Fibroblast of lung (primary cell): ENCODE data around the gene UNC5A.

ENCODE experiments used
- EZH2 ChIP-seq: IDR thresholded peaks from 2 replicates; pipeline ENCODE4 v1.5.1; 2012; ENCODE audit warnings: low read length, control low read depth, mild to moderate bottlenecking; ENCODE audit errors: missing control alignments
- TF ChIP-seq, protein P1 (sequence below), 2 donors: IDR thresholded peaks in 1 of 2; conservative IDR thresholded peaks in 1 of 2; 1 replicate in 1 of 2; 2 replicates in 1 of 2; pipeline ENCODE4 v1.5.1; 2011 to 2012; ENCODE audit warnings: low read length in 2 of 2, control low read depth in 1 of 2, inconsistent platforms in 1 of 2, low read depth in 1 of 2, mild to moderate bottlenecking in 1 of 2

DNA sequence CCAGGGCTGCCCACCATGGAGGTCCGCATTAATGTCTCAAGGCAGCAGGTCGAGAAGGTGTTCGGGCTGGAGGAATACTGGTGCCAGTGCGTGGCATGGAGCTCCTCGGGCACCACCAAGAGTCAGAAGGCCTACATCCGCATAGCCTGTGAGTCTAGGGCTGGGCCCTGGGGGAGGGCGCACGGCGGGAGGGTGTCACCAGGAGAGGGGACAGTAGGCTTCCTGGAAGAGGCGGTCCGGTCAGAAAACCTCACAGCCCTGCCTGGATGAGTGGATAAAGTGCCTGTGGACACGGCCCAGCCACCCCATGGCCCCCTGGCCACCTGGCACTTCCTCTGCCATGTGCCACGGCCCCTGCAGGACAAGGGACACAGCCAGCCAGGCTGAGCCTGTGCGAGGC is 57.8 kb downstream of the UNC5A start:
- TF ChIP-seq, protein P1, sequence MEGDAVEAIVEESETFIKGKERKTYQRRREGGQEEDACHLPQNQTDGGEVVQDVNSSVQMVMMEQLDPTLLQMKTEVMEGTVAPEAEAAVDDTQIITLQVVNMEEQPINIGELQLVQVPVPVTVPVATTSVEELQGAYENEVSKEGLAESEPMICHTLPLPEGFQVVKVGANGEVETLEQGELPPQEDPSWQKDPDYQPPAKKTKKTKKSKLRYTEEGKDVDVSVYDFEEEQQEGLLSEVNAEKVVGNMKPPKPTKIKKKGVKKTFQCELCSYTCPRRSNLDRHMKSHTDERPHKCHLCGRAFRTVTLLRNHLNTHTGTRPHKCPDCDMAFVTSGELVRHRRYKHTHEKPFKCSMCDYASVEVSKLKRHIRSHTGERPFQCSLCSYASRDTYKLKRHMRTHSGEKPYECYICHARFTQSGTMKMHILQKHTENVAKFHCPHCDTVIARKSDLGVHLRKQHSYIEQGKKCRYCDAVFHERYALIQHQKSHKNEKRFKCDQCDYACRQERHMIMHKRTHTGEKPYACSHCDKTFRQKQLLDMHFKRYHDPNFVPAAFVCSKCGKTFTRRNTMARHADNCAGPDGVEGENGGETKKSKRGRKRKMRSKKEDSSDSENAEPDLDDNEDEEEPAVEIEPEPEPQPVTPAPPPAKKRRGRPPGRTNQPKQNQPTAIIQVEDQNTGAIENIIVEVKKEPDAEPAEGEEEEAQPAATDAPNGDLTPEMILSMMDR (conservative IDR thresholded peaks at IDR 0.05 in 1 of 2, IDR thresholded peaks at IDR 0.05 in 1 of 2; ENCODE audit: low read depth in 1 of 2, low read length in 2 of 2), result no peak
- TF ChIP-seq EZH2, result no peak
